ENCODE data around the gene SGCA.

Gene SGCA

DNA sequence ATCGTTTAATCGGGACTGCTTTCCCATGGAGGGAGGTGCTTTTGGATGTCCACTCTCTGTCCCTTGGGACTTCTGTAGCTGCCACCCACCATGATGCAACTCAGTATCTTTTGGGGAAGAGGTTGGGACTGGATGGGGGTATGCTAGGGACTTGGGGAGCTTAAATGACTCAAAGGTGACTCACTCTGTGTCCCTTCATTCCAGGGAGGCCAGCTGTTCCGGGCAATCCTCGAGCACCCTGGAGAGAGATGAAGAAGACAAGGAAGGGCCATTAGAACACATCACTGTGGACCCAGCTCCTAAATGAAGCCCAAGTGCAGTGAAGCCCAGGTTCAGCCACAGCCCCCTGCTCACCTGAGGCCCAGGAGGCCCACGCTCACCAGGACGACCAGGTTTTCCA lies 31.0 kb downstream of the SGCA start:
- no peak for DNase-seq

DNA sequence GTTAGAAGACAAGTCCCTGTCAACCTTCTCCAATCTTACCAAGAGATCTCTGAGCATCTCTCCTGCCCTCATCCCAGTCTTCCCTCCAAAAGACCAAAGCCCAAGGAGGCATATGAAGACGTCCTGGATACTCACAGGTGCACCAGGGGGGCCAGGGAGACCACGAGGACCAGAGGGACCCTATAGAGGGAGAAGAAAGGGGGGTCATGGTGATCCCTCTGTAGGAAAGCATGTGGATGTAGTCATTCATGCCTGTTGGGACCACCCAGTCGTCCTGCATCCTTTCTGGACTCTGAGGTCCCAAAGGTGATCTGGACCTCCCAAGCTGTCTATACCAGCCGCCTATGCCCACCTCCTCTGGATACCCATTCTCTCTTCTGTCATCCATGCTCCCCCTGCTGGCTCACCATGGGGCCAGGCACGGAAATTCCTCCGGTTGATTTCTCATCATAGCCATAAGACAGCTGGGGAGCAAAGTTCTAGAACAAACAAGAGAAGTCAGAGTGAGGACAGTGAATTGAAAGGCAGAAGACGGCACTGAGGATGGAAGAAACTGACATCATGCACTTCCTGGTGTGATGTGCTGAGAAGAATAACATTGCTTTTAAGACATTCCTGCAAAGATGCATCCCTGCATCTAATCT lies 32.3 kb downstream of the SGCA start:
- peak; percentile 46 for DNase-seq

DNA sequence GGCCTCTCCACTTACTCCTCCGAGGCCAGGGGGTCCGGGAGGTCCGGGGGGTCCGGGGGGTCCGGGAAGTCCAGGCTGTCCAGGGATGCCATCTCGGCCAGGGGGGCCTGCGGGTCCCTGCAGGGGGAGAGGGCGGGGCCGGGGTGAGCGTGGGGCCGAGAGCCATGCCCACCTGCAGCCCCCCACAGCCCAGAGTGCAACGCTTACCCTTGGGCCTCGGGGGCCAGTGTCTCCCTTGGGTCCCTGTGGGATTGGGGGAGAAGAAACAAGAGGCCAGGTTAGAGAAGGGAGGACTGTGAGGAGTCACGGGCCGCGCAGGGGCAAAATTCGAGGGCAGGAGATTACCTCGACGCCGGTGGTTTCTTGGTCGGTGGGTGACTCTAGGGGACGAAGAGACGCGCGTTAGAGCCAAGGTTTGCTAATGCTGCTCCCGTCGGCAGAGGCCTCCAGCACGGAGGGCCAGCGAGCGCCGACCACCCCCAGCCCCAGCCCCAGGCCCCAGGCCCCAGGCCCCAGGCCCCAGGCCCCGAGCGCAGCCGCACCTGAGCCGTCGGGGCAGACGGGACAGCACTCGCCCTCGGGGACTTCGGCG lies 33.5 kb downstream of the SGCA start:
- no peak for DNase-seq

DNA sequence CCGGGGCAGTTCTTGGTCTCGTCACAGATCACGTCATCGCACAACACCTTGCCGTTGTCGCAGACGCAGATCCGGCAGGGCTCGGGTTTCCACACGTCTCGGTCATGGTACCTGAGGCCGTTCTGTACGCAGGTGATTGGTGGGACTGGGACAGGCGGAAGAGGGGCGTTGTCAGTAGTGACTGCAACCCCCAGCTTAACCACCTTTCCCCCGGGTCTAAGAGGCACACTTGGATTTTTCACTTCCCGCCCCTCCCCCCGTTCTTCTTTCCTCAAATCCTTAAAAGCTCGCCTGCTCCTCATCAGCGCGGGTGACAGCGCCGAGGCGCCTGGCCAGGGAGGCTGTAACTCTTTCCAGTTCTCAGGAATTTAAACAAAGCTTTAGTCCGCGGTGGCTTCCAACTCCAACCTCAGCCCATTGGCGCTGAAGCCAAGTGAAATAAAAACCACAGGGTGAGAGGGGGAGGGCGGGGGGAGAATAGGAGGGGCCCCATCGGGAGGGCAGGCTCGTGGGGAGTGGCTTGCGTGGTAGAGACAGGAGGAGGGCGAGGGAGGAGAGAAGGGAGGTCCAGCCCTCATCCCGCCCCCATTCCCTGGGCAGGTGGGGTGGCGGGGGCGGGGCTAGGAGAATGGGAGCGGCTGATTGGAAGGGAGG lies 34.1 kb downstream of the SGCA start:
- DNase-seq, result peak; percentile 81

DNA sequence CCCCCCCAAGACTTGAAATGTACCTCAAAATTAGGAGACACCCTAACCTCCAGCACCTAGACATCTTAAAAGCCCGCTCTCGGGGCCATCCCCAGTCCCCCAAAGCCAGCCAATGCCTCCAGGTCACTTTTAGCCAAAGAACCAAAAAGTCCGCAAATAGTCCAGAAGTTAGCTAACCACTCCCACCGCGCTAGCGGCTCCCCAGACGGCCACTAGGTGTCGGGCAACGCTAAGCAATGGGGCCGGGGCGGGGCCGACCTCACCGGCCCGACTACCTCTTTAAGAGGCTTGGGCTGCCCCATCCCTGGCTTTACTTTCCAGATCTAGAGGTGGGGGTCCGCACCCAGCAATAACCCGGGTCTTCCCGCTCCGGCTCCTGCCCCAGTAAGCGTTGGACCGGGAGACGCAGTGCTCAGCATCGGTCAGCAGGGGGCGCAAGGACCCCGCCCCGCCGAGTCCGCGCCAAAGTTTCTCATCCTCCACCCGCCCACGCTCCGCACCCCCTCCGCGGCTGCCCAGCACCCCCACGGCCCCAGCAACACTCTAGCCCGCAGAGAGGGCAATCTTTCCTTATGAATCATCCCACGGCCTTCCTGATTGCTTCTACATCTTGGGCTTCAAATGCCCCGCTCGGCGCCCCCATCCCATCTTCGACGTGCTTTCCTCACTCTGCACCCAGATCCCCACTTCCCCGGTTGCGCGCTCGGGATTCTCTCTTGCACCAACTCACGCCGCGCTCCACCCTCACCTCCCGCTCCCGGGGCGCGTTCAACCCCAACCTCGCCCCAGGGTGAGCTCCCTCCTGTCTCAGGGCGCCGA lies 34.9 kb downstream of the SGCA start:
- peak; percentile 78 for DNase-seq

DNA sequence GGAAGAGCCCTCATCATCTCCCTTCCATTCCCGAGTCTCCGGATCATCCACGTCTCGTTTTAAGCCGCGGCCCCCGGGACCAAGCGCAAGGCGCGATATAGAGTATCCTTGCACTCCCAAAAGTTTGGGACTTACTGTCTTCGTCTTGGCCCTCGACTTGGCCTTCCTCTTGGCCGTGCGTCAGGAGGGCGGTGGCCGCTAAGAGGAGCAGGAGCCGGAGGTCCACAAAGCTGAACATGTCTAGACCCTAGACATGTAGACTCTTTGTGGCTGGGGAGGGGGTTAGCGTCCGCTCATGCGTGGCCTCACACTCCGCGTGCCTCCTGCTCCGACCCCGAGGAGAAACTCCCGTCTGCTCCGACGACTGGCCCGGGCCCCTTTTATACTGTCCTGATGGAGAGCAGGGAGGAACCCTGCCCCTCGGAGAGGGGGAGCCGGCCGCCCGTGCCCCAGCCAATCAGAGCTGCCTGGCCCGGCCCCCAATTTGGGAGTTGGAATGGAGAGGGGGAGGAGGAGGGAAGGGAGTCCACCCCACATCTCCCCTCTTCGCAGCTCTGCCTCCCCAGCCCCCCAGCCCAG lies 35.6 kb downstream of the SGCA start, which contains the start of gene COL1A1:
COL1A1 (minus strand) TSS at position 356 of the 579 bp plus-strand sequence; CDS start at position 238, 118 bp downstream.
- DNase-seq, result no peak

DNA sequence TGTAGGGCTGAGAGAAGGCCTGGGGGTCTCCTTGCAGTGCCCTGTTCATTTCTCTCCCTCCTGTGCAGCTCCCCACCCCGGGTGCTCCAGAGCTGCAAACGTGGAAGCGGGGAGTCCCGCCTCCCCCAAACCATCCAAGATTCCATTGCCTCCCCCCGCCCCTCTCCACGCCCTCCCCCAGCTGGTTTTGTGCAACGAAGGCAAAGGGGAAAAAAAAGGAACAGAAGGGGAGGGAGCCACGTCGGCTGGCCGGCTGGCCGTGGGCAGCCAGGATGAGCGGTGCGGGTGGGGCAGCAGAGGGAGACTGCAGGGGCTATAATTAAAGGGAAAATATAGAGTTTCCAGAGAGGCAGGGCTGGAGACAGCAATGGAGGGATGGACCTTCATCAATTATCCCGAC lies 37.3 kb downstream of the SGCA start:
- no peak for DNase-seq

DNA sequence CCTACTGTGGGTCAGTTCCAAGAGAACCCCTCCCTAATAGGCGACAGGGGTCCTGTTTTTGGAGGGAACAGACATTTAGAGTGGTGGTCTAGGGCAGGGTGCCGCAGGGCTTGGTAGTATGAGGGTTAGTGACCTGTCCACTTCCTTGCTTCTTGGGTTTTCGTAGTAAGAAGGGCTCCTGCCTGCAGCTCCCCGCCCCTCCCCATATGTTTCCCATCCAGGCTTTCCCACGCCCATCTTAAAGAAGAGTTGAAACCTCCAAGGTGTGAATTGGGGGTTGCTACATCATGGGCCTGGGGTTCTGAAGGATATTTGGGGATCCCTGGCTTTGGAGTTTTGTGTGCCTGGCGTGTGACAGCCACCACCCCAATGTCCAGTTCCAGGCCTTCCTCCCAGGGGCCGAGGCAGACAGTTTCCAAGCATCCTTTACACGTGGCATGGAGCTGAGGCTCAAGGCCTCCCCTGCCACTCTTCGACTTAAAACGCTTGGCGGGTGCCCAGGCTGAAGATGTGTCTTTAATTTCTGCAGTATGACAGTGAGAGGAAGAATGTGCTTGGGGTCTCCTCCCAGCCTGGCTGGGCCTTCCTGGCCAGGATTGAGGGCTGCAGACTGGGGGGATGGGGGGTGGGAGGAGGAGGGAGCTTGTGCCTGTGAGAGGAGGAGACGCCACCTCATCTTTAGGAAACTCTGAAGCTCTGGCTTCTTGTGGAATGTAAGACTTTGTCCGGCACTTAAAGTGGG lies 38.0 kb downstream of the SGCA start:
- DNase-seq, result no peak

DNA sequence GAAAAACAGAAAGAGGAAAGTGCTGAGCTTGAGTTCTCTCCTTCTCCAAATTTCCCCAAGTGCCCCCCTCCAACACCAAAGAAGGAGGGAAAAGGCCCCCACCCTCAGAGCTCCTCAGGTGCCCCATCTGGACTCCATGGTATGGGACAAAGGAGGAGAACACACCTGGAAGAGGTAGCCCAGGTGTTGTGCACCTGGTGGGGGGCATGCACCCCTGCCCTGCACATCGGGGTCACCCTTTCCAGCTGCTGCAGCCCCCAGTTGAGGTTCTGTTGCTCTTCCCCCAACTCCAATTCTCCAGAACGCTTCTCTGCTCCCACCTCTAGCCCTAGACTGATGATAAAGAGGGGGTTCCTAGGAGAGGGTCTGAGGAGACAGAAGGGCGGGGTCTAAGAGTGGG lies 38.6 kb downstream of the SGCA start:
- no peak for DNase-seq

DNA sequence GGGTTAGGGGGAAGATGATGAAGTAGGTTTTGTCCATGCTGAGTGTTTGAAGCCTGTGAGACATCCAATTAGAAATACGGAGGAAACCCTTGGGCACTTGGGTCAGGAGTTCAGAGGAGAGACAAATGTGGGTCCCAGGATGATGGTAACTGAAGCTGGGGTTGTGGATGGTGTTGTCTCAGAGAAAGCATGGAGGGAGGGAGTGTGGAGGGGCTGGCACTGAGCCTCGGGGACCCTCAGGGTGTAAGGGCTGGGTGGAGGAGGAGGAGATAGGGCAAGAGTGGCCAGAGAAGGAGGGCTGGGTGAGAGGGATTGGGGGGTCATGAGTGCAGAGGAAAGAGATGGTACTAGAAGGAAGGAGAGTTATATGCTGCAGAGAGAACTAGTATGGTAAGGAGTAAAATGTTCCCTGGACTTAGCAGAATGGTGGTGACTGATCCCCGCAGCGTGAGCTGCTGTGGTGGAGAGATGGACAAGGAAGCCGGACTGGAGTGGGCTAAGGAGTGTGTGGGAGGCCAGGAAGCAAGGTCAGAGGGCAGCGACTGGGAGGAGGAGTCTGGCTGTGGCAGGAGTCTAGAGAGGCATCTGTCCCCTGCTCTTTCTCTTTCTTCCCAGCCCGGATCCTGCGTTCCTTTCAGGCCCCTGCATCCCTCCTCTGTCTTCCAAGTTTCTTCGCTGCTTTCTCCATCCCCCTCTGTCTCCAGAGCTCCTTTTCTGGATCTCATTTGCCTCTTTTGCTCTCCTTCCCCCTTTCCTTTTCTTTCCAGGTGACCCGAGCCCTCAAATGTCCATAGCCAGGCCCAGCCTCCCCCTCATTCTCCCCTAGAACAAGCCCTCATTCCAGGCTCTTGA lies 39.5 kb downstream of the SGCA start:
- no peak for DNase-seq

DNA sequence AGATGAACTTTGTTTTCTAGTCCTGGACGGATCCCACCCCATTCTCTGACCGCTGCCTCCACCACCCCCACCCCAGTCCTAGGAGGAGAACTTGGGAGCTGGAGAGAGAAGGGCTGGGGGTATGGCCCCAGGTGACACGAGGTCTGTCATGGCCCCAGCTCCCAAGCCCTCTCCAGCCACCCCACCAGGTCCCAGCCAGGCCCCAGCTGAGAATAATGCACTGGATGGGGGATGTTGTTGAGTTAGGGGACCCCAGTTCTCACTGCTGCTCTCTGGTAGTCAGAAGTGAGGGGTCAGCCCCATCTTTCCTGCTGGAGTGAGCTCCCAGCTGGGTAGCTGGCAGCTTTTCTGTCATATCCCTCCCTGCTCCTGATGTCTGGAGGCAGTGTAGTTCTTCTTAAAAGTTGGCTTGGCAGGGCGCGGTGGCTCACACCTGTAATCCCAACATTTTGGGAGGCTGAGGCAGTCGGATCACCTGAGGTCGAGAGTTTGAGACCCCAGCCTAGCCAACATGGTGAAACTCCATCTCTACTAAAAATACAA lies 40.2 kb downstream of the SGCA start:
- DNase-seq, result no peak

DNA sequence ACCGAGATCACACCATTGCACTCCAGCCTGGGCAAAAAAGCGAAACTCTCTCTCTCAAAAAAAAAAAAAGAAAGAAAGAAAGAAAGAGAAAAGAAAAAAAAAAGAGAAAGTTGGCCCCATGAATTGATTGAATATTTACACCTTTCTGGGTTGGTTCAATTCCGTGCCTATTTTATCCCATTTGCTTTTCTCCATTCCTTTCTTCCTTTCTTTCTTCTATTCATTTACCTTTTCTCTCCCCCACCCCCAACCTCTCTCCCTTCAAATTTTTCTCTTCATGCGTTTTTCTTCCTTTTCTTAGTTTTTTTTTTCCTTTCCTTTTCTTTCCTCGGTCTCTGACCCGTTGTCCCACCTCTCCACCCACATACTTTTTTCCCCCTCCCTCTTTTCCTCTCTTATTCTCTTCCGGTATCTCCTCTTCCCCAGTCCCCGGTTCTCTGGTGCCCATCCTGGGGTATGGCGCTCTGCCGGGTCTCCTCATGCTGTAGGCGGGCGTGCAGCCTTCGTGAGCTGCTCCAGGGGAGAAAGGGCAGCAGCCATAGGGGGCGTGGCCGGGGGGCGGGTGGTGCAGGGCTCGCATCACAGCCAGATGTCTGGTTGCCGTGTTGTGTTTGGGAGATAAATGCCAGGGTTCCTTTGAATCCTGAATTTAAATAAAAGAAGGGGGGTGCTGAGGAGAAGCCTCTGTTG lies 40.9 kb downstream of the SGCA start:
- no peak for DNase-seq

DNA sequence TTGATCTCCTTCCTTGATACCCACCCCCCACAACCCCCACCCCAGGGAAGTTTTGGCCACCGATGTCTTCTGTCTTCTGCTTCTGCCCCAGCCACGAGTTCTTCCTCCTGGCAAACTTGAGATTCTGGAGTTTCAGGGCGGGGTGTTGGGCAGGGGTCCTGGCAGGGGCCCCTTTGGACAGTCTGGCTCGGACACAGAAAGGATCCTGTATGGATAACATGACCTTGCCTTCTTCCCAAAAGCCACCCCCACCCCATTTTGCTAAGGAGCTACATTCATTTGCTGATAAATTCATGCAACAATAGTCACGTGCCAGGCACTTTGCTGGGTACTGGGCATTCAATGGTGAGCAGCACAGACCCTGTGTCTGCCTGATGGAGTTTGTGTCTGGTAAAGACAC lies 41.5 kb downstream of the SGCA start:
- DNase-seq, result no peak

DNA sequence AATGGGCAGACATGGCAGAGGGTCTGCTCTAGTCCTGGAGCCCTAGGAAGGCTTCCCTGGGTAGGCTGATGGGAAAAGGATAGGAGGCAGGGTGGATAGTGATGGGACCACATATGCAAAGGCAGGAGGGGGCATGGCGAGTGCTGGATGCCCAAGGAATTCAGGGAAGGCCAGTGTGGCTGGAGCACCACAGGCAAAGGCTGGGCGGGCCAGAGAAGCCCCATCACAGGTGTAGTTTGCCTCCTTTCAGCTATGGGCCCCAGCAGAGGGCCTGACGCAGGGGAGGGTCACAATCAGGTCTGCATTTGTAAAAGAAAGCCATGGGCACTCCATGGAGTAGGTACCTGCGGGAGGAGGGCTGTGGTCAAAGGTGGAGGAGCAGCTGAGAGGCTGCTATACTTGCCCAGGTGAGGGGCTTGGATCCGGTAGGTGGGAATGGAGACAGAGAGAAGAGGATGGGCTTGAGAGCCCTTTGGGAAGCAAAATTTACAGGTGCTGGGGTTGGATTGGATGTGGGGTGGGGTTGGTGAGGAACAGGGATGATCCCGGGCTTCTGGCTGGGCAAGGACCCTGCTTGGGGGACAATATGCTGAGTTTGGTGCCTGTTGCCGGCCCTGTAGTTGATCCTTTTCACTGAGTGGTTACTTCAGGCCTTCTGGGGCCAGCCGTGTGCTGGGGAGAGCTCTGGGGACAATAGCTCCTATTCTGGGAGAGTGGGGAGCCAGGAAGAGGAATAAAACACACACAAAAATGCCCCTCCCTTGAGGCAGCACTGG lies 42.2 kb downstream of the SGCA start:
- DNase-seq, result no peak

DNA sequence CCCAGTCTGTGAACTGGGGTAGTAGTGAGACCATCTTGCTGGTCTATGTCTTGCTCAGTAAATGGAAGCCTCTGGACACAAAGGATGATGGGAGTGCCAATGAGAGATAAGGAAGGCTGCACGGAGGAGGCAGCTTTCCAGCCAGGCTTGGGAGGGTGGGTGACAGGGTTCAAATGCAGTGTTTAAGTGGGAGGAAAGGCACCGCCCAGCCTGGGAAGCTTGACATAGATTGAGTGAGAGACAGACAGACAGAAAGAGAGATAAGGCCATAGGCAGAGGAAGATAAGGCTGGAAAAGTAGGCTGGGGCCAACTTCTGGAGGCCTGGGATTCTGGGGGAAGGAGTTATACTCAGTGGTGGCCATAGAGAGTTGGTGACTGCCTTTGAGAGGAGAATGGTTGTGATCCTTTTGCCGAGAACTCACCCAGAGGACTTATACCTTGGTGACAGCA lies 42.8 kb downstream of the SGCA start:
- DNase-seq, result no peak

DNA sequence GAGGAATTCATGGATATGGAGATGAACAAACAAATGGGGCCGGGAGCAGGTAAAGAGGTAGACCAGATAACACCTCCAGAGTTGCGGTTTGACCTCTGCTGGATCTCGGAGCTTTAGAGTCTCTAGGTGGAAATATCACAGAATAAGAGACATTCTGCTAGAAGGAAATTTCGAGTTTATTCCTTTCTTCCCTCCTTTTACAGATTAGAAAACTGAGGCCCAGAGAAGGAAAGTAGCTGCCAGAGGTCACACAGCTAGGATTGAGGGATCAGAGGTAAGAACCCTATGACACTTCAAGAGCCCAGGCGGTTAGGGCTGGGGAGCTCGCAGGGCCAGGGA lies 43.3 kb downstream of the SGCA start:
- DNase-seq, result no peak

DNA sequence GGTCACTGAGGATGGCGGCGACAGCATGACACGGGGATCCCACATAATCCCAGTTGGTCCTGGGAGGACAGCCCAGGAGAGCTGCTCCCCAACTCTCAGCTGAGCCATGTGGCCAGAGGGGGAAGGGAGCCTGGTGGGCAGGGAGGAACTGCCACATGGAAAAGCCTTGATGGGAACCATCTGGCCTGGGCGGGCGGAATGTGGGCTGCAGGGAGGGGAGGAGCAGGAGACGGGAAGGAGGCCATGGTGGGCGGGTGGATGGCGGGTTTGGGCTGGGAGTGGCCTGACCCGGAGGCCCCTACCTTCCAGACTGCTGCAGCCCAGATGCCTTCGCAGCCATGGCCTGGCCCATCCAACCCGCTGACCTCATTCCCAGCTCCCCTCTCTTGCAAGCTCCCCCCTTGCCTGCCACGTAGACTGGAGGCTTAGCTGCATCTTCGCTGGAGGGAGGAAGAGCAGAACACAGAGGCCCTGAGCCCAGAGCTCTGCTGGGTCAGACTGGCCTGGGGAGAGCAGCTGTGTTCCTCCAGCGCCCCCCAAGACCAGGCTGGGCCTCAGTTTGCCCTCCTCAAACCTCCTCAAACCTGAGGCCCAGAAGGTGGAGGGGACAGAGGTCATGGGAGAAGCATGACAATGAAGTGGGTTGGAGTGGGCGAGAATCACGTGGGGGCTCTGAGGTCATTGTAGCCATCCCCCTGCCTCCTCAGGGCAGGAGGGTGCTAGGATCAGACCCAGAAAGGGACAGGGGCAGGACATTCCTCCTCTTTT lies 43.9 kb downstream of the SGCA start:
- no peak for DNase-seq

DNA sequence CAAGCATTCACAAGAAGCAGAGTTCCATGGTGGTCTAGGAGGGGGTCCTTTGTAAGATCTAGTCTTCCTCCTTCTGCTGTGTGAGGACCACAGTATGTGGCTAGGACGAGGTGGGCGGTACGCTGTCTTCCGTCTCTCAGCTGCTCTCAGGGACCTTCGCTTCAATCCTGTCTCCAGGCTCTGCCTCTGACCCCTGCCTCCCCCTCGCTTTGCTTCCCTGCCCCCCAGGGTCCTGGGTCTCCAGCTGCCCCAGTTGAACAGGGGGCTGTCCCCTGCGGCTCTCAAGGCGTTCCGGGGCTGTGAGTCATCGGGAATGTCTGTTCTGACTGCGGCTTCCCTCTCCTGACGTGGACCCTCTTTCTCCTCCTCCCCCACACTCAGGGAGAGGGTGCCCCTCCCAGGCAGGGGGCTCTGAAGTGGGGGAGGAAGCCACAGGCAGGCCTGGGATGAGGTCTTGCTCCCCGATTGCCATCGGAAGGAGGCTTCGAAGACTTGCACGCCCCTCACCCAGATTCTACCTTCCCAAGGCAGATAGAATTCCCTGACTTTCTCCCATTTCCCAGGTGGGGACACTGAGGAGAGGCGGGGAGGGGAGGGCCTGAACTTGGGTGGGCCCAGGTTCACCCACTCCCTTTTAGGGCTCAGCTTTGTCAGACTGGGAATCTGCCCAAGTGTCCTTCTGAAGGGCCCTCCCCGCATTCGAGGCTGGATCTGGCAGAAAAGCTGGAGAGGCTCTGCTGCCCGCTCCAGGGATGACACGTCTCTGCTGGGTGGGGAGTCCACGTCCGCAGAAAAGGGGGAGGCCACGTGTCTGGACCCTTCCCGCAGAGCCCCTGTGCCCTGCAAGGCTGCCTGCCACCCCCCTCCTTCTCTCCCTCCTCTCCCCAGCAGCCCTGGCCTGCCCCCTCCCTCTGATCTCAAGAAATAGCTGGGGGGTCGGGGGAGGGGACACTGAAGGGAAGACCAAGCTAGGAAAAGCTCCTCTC lies 44.7 kb downstream of the SGCA start:
- no peak for DNase-seq

Measured in CD4-positive, alpha-beta T cell treated with Interferon gamma for 1 hour (primary cell).